GM10266 (cell line): Measurements from ENCODE around the gene BRF1.
"Not testable (repeated sequence)": the region's sequence is repeated elsewhere in the genome, so short reads cannot be mapped to it uniquely, and the experiment has no call there.

Experiments used
- DNase-seq: peaks from one replicate; pipeline ENCODE4 v3.0.0; 2012; ENCODE audit errors: extremely low spot score
- CTCF ChIP-seq: IDR thresholded peaks from 2 replicates; pipeline ENCODE4 v1.5.1; 2012; ENCODE audit warnings: mild to moderate bottlenecking, low read depth; ENCODE audit not compliant: control insufficient read depth, insufficient read depth; ENCODE audit errors: missing control alignments

Gene BRF1

GRCh38 chr14:105335735-105336476, 35.1 kb upstream of the BRF1 start:
- DNase-seq: no peak
- TF ChIP-seq CTCF: no peak

- DNase-seq: not testable (repeated sequence)
Measured at GRCh38 chr14:105335231-105335542, 34.4 kb upstream of the BRF1 start.

GRCh38 chr14:105334383-105335230, 33.8 kb upstream of the BRF1 start:
- TF ChIP-seq CTCF: no peak
- DNase-seq: no peak

GRCh38 chr14:105333613-105334364, 33.0 kb upstream of the BRF1 start:
- TF ChIP-seq CTCF: no peak
- DNase-seq: no peak

GRCh38 chr14:105333020-105333490, 32.3 kb upstream of the BRF1 start:
- TF ChIP-seq CTCF: no peak
- no peak for DNase-seq

GRCh38 chr14:105332350-105332874, 31.6 kb upstream of the BRF1 start:
- no peak for TF ChIP-seq CTCF
- no peak for DNase-seq

GRCh38 chr14:105331575-105332349, 31.0 kb upstream of the BRF1 start:
- DNase-seq: no peak
- no peak for TF ChIP-seq CTCF
